K562 (cell line): Measurements from ENCODE around the gene PTPMT1. TPM values are rescaled to one million over a fixed set of nuclear protein-coding genes. Genes with fewer than 3 reads are reported as not detected.

Experiments used
- ARID4B ChIP-seq: sonication (generic); formaldehyde crosslinking; IDR thresholded peaks from 2 replicates; pipeline ENCODE4 v1.8.0; 2022; ENCODE audit warnings: mild to moderate bottlenecking, missing genetic modification reagents
- ATF1 ChIP-seq, 2 experiments: fragments of 450-650 bp in 1 of 2; IDR thresholded peaks; 2 replicates each; pipeline ENCODE4 v1.6.1; 2016; ENCODE audit warnings: missing compliant biosample characterization in 1 of 2, missing genetic modification characterization in 1 of 2
- BCOR ChIP-seq: fragments of 450-650 bp; IDR thresholded peaks from 2 replicates; pipeline ENCODE4 v1.6.1; 2016
- CBFB ChIP-seq: sonication (generic); formaldehyde crosslinking; IDR thresholded peaks from 2 replicates; pipeline ENCODE4 v1.4.0; 2020; ENCODE audit warnings: mild to moderate bottlenecking, missing genetic modification reagents
- DDX20 ChIP-seq: fragments of 450-650 bp; IDR thresholded peaks from 2 replicates; pipeline ENCODE4 v1.6.1; 2016; ENCODE audit warnings: missing genetic modification characterization, low read depth, mild to moderate bottlenecking, missing compliant biosample characterization, moderate library complexity
- DMBX1 ChIP-seq: fragments of 250-450 bp; sonication (Bioruptor Pico); IDR thresholded peaks from 2 replicates; pipeline ENCODE4 v1.8.0; 2022; ENCODE audit warnings: inconsistent platforms, mild to moderate bottlenecking, moderate library complexity, borderline replicate concordance
- HINFP ChIP-seq: fragments of 450-650 bp; conservative IDR thresholded peaks from 2 replicates; pipeline ENCODE4 v1.6.1; 2016; ENCODE audit warnings: missing genetic modification characterization, low read depth, mild to moderate bottlenecking, control low read depth, missing compliant biosample characterization
- HOXB6 ChIP-seq: fragments of 250-450 bp; sonication (Bioruptor Pico); IDR thresholded peaks from 2 replicates; pipeline ENCODE4 v1.5.1; 2022; ENCODE audit warnings: mild to moderate bottlenecking, borderline replicate concordance
- MTA1 ChIP-seq: fragments of 450-650 bp; IDR thresholded peaks from 2 replicates; pipeline ENCODE4 v1.6.1; 2017; ENCODE audit warnings: borderline replicate concordance
- MYNN ChIP-seq, 2 experiments: sonication (generic); formaldehyde crosslinking in 1 of 2; IDR thresholded peaks; 2 replicates each; pipeline versions ENCODE4 v1.5.0 to v1.6.1; 2016 to 2020; ENCODE audit warnings: antibody characterized with exemption in 1 of 2, missing genetic modification reagents in 1 of 2
- NR4A1 ChIP-seq, 2 experiments: fragments of 250-450 bp in 1 of 2; fragments of 450-650 bp in 1 of 2; sonication (Bioruptor Pico) in 1 of 2; IDR thresholded peaks; 2 replicates each; pipeline versions ENCODE4 v1.4.0 to v1.6.1; 2016 to 2020; ENCODE audit warnings: mild to moderate bottlenecking in 2 of 2, missing compliant biosample characterization in 1 of 2, missing genetic modification characterization in 1 of 2, moderate library complexity in 1 of 2
- PHF20 ChIP-seq: fragments of 450-650 bp; IDR thresholded peaks from 2 replicates; pipeline ENCODE4 v1.6.1; 2018; ENCODE audit not compliant: partially characterized antibody
- POLR2AphosphoS2 ChIP-seq: IDR thresholded peaks from 2 replicates; pipeline ENCODE4 v1.6.1; 2012; ENCODE audit warnings: low read length, improper control_type of control experiment
- RCOR1 ChIP-seq, 2 experiments: IDR thresholded peaks; 2 replicates each; pipeline ENCODE4 v1.6.1; 2012; ENCODE audit warnings: low read depth in 2 of 2, low read length in 2 of 2, borderline replicate concordance in 1 of 2, improper control_type of control experiment in 1 of 2
- SREBF2 ChIP-seq: sonication (generic); formaldehyde crosslinking; IDR thresholded peaks from 2 replicates; pipeline ENCODE4 v1.4.0; 2020; ENCODE audit warnings: mild to moderate bottlenecking, missing genetic modification reagents
- ZNF140 ChIP-seq: fragments of 250-450 bp; sonication (Bioruptor Pico); IDR thresholded peaks from 2 replicates; pipeline ENCODE4 v1.8.0; 2021; ENCODE audit warnings: moderate library complexity, mild to moderate bottlenecking, inconsistent platforms
- ZNF449 ChIP-seq: fragments of 250-450 bp; sonication (Bioruptor Pico); IDR thresholded peaks from 2 replicates; pipeline ENCODE4 v1.8.0; 2022; ENCODE audit warnings: moderate library complexity, mild to moderate bottlenecking, inconsistent platforms
- ZNF589 ChIP-seq: fragments of 200-800 bp; sonication (Bioruptor generic); IDR thresholded peaks from 2 replicates; pipeline ENCODE4 v1.6.1; 2016; ENCODE audit warnings: low read depth, missing genetic modification characterization, missing compliant biosample characterization
- polyA plus RNA-seq, 8 experiments: library from polyadenylated mRNA; depleted of rRNA in 4 of 8; stranded (reverse) in 5 of 8; unstranded in 3 of 8; fragments of >200 nt; fragmentation: Nextera tagmentation in 2 of 8; fragmentation: Illumina TruSeq in 1 of 8; extraction: Ambion mirVana in 2 of 8; extraction: Trizol in 1 of 8; gene quantifications; 2 replicates each; pipeline versions ENCODE4 v1.2.1 to v1.2.3, GENCODE V29; 2011 to 2014; ENCODE audit warnings: inconsistent platforms in 1 of 8, missing spikeins in 1 of 8
- total RNA-seq, 7 experiments: library from RNA; depleted of rRNA in 6 of 7; stranded (reverse); fragments of >200 nt in 6 of 7; fragmentation: Illumina TruSeq in 2 of 7; extraction: Trizol in 2 of 7; gene quantifications; 2 replicates each; pipeline versions ENCODE4 v1.2.1 to v1.2.3, GENCODE V29; 2011 to 2021; ENCODE audit warnings: low replicate concordance in 1 of 7

The PTPMT1 gene
- total and polyA plus RNA-seq, 9 of the 15 experiments (the other 6 are each of a cell fraction or from before 2014, with no cell fraction given) = 10.4 to 140 (median 67.2) TPM

GRCh38 chr11:47578524-47579494 is 13.4 kb downstream of the PTPMT1 start, which contains the start of the genes KBTBD4 and NDUFS3 (continued):
- TF ChIP-seq DMBX1 (CRISPR knock-in tag) (no peak), RCOR1 (IDR thresholded peaks at IDR 0.05; ENCODE audit: borderline replicate concordance in 1 of 2, low read depth in 2 of 2, low read length in 2 of 2) (peak in 1 of 2 experiments; percentile 61; a peak in 3 of 4 replicates), CBFB (CRISPR knock-in tag) (peak; percentile 68; the same call in 1 of the 2 replicates), ATF1 (CRISPR knock-in tag; IDR thresholded peaks at IDR 0.05) (peak; percentile 32; the same call in 1 of the 2 replicates), ATF1 (tag; IDR thresholded peaks at IDR 0.05) (peak; percentile 92), ZNF589 (CRISPR knock-in tag) (no peak), NR4A1 (CRISPR knock-in tag; IDR thresholded peaks at IDR 0.05) (no peak), NR4A1 (tag; IDR thresholded peaks at IDR 0.05) (peak; percentile 80), HINFP (peak; percentile 84), BCOR (peak; percentile 90), DDX20 (tag) (no peak), MYNN (IDR thresholded peaks at IDR 0.05) (peak; percentile 100), MYNN (CRISPR knock-in tag; IDR thresholded peaks at IDR 0.05) (peak; percentile 82), SREBF2 (CRISPR knock-in tag) (no peak), HOXB6 (CRISPR knock-in tag) (peak; percentile 4; the same call in 1 of the 2 replicates), ZNF449 (CRISPR knock-in tag) (no peak), POLR2AphosphoS2 (no peak), PHF20 (peak; percentile 100), MTA1 (peak; percentile 88), ARID4B (CRISPR knock-in tag) (peak; percentile 87), ZNF140 (CRISPR knock-in tag) (no peak)
